Mesenchymal stem cell (in vitro differentiated cells and primary cell): ENCODE results near the gene HOXB1.

Experiments
- DNase-seq: peaks from one replicate; pipeline ENCODE4 v3.0.0-alpha.2; 2013
- H2AFZ ChIP-seq: one replicate; pipeline ENCODE4 v1.6.1; 2013; ENCODE audit warnings: low read depth, mild to moderate bottlenecking, control low read depth, inconsistent platforms, low read length, moderate library complexity
- H2AK5ac ChIP-seq: 2 replicates; pipeline ENCODE4 v1.6.1; 2013; ENCODE audit warnings: low read length, moderate library complexity, mild to moderate bottlenecking, inconsistent platforms; ENCODE audit not compliant: severe bottlenecking
- H2BK120ac ChIP-seq: one replicate; pipeline ENCODE4 v1.6.1; 2013; ENCODE audit warnings: low read depth, mild to moderate bottlenecking, inconsistent platforms, low read length, moderate library complexity
- H2BK12ac ChIP-seq, 2 experiments: one replicate each; pipeline ENCODE4 v1.6.1; 2013; ENCODE audit warnings: inconsistent platforms in 2 of 2, low read length in 2 of 2, mild to moderate bottlenecking in 2 of 2, moderate library complexity in 2 of 2, control low read depth in 1 of 2
- H2BK15ac ChIP-seq: one replicate; pipeline ENCODE4 v1.6.1; 2013; ENCODE audit warnings: mild to moderate bottlenecking, low read depth, inconsistent platforms; ENCODE audit not compliant: poor library complexity, severe bottlenecking
- H2BK5ac ChIP-seq: 2 replicates; pipeline ENCODE4 v1.6.1; 2013; ENCODE audit warnings: low read depth, mild to moderate bottlenecking, low read length, control low read depth, inconsistent platforms; ENCODE audit not compliant: poor library complexity, severe bottlenecking
- H3K14ac ChIP-seq, 2 experiments: one replicate each; pipeline ENCODE4 v1.6.1; 2013; ENCODE audit warnings: inconsistent platforms in 2 of 2, low read length in 2 of 2, control low read depth in 1 of 2, mild to moderate bottlenecking in 1 of 2, moderate library complexity in 1 of 2
- H3K18ac ChIP-seq, 2 experiments: one replicate each; pipeline ENCODE4 v1.6.1; 2013; ENCODE audit warnings: inconsistent platforms in 2 of 2, low read length in 2 of 2, control low read depth in 1 of 2, low read depth in 1 of 2, mild to moderate bottlenecking in 1 of 2
- H3K23ac ChIP-seq, 2 experiments: one replicate each; pipeline ENCODE4 v1.6.1; 2013; ENCODE audit warnings: inconsistent platforms in 2 of 2, low read length in 2 of 2, mild to moderate bottlenecking in 2 of 2, moderate library complexity in 2 of 2, control low read depth in 1 of 2
- H3K27ac ChIP-seq: 2 replicates; pipeline ENCODE4 v1.5.1; 2013; ENCODE audit warnings: mild to moderate bottlenecking, moderate library complexity, low read length, control low read depth, inconsistent platforms; ENCODE audit not compliant: poor library complexity, severe bottlenecking
- H3K27me3 ChIP-seq, 2 experiments: 2 replicates each; pipeline versions ENCODE4 v1.6.1 to v1.7.0; 2013; ENCODE audit warnings: low read length in 2 of 2, mild to moderate bottlenecking in 2 of 2, moderate library complexity in 2 of 2, control low read depth in 1 of 2, inconsistent platforms in 1 of 2; ENCODE audit not compliant: control insufficient read depth in 1 of 2, insufficient read depth in 1 of 2
- H3K36me3 ChIP-seq, 2 experiments: 2 replicates each; pipeline versions ENCODE4 v1.6.1 to v1.7.0; 2013; ENCODE audit warnings: low read length in 2 of 2, control low read depth in 1 of 2, inconsistent platforms in 1 of 2, low read depth in 1 of 2, mild to moderate bottlenecking in 1 of 2; ENCODE audit not compliant: insufficient read depth in 2 of 2, control insufficient read depth in 1 of 2
- H3K4ac ChIP-seq, 2 experiments: one replicate each; pipeline ENCODE4 v1.6.1; 2013; ENCODE audit warnings: inconsistent platforms in 2 of 2, low read length in 2 of 2, mild to moderate bottlenecking in 2 of 2, moderate library complexity in 2 of 2, control low read depth in 1 of 2, low read depth in 1 of 2
- H3K4me1 ChIP-seq: 2 replicates; pipeline ENCODE4 v1.6.1; 2013; ENCODE audit warnings: low read depth, low read length, control low read depth; ENCODE audit not compliant: control insufficient read depth, insufficient read depth
- H3K4me2 ChIP-seq: 2 replicates; pipeline ENCODE4 v1.6.1; 2013; ENCODE audit warnings: low read length, mild to moderate bottlenecking, inconsistent platforms; ENCODE audit not compliant: poor library complexity, severe bottlenecking
- H3K4me3 ChIP-seq, 2 experiments: 2 replicates each; pipeline versions ENCODE4 v1.5.1 to v1.7.0; 2013; ENCODE audit warnings: low read length in 2 of 2, mild to moderate bottlenecking in 2 of 2, control low read depth in 1 of 2, low read depth in 1 of 2; ENCODE audit not compliant: insufficient read depth in 1 of 2
- H3K79me1 ChIP-seq: replicated peaks from 2 replicates; pipeline ENCODE4 v1.6.1; 2013; ENCODE audit warnings: mild to moderate bottlenecking, control low read depth, low read length, inconsistent platforms; ENCODE audit not compliant: poor library complexity, severe bottlenecking
- H3K9ac ChIP-seq: 2 replicates; pipeline ENCODE4 v1.7.0; 2013; ENCODE audit warnings: mild to moderate bottlenecking, low read length, moderate library complexity
- H3K9me3 ChIP-seq: 2 replicates; pipeline ENCODE4 v1.7.0; 2013; ENCODE audit warnings: mild to moderate bottlenecking, low read length; ENCODE audit not compliant: control insufficient read depth
- H4K8ac ChIP-seq: one replicate; pipeline ENCODE4 v1.6.1; 2013; ENCODE audit warnings: inconsistent platforms, mild to moderate bottlenecking, low read length, moderate library complexity
- H4K91ac ChIP-seq: one replicate; pipeline ENCODE4 v1.6.1; 2013; ENCODE audit warnings: mild to moderate bottlenecking, low read length, inconsistent platforms
- WGBS: methylation state at CpG from one replicate; pipeline ENCODE4 v1.1.7; 2013; ENCODE audit warnings: mixed read lengths; 5-methylcytosine and 5-hydroxymethylcytosine counted together

The HOXB1 gene

GRCh38 chr17:48484850-48485249 is 46.0 kb downstream of the HOXB1 start:
- no peaks in the 10 kb centered on the region for H3K36me3 ChIP-seq
- no peak overlapping the region for H2BK12ac ChIP-seq
- no peak overlapping the region for H3K18ac ChIP-seq
- H3K4me1 ChIP-seq = peaks cover 16% of the 10 kb centered on the region
- H3K79me1 ChIP-seq = no peaks in the 10 kb centered on the region
- H3K27ac ChIP-seq = peak overlapping the region; percentile 100
- no peak overlapping the region for H2AK5ac ChIP-seq
- no peak overlapping the region for H2BK15ac ChIP-seq
- peak; percentile 90 for DNase-seq
- 53% methylated on average over 2 of the region's 2 CpGs for WGBS
- no peak overlapping the region for H4K91ac ChIP-seq
- no peak overlapping the region for H2AFZ ChIP-seq
- H3K9me3 ChIP-seq = no peaks in the 10 kb centered on the region
- no peak overlapping the region for H3K14ac ChIP-seq
- no peak overlapping the region for H2BK120ac ChIP-seq
- peak overlapping the region; percentile 77 for H3K9ac ChIP-seq
- no peak overlapping the region for H3K4ac ChIP-seq
- no peak overlapping the region for H4K8ac ChIP-seq
- H3K23ac ChIP-seq = no peak overlapping the region
- H3K4me3 ChIP-seq = no peak overlapping the region
- no peaks in the 10 kb centered on the region for H3K27me3 ChIP-seq
- no peak overlapping the region for H3K4me2 ChIP-seq
- H2BK5ac ChIP-seq = no peak overlapping the region

- H2BK120ac ChIP-seq = peak overlapping the region; percentile 77
- peak overlapping the region; percentile 47 to 68 for H3K4ac ChIP-seq
- H3K36me3 ChIP-seq = no peaks in the 10 kb centered on the region
- peak overlapping the region; percentile 100 for H3K27ac ChIP-seq
- H2AK5ac ChIP-seq = peak overlapping the region; percentile 100
- peak overlapping the region; percentile 71 for H4K8ac ChIP-seq
- DNase-seq = peak; percentile 76
- H3K9me3 ChIP-seq = no peaks in the 10 kb centered on the region
- no peak overlapping the region for H3K23ac ChIP-seq
- peak overlapping the region; percentile 73 to 87 for H3K18ac ChIP-seq
- peak overlapping the region; percentile 77 for H3K9ac ChIP-seq
- H3K79me1 ChIP-seq = no peaks in the 10 kb centered on the region
- H2BK12ac ChIP-seq = peak overlapping the region; percentile 27 to 97
- H4K91ac ChIP-seq = peak overlapping the region; percentile 18
- H2BK5ac ChIP-seq = peak overlapping the region; percentile 100
- no peak overlapping the region for H2BK15ac ChIP-seq
- H3K4me2 ChIP-seq = peak overlapping the region; percentile 10
- H2AFZ ChIP-seq = no peak overlapping the region
- 30% methylated on average over 3 of the region's 3 CpGs for WGBS
- H3K27me3 ChIP-seq = no peaks in the 10 kb centered on the region
- peaks cover 16% of the 10 kb centered on the region for H3K4me1 ChIP-seq
- H3K4me3 ChIP-seq = peak overlapping the region in 1 of 2 experiments; percentile 39
- H3K14ac ChIP-seq = no peak overlapping the region
These were observed 46.6 kb downstream of the HOXB1 start for GRCh38 chr17:48484256-48484655.

GRCh38 chr17:48483471-48484131 is 47.2 kb downstream of the HOXB1 start:
- no peak overlapping the region for H2AK5ac ChIP-seq
- H2BK120ac ChIP-seq = peak overlapping the region; percentile 77
- H3K27ac ChIP-seq = peak overlapping the region; percentile 100
- 0% methylated on average over 6 of the region's 6 CpGs for WGBS
- H3K4me3 ChIP-seq = no peak overlapping the region
- peak overlapping the region; percentile 6 to 35 for H3K4ac ChIP-seq
- peak overlapping the region; percentile 73 to 87 for H3K18ac ChIP-seq
- H3K27me3 ChIP-seq = no peaks in the 10 kb centered on the region
- H4K8ac ChIP-seq = peak overlapping the region; percentile 12
- peak; percentile 98 for DNase-seq
- H4K91ac ChIP-seq = peak overlapping the region; percentile 54
- peak overlapping the region; percentile 10 for H3K4me2 ChIP-seq
- H3K4me1 ChIP-seq = peaks cover 15% of the 10 kb centered on the region
- H3K23ac ChIP-seq = peak overlapping the region in 1 of 2 experiments; percentile 42
- no peaks in the 10 kb centered on the region for H3K9me3 ChIP-seq
- no peaks in the 10 kb centered on the region for H3K36me3 ChIP-seq
- peak overlapping the region; percentile 27 to 75 for H2BK12ac ChIP-seq
- H2BK15ac ChIP-seq = no peak overlapping the region
- peak overlapping the region; percentile 77 for H3K9ac ChIP-seq
- no peak overlapping the region for H3K14ac ChIP-seq
- H3K79me1 ChIP-seq = no peaks in the 10 kb centered on the region
- peak overlapping the region; percentile 100 for H2BK5ac ChIP-seq
- no peak overlapping the region for H2AFZ ChIP-seq

- peak overlapping the region; percentile 76 for H3K9ac ChIP-seq
- H3K79me1 ChIP-seq = no peaks in the 10 kb centered on the region
- peak overlapping the region; percentile 99 for H4K91ac ChIP-seq
- peak overlapping the region; percentile 97 for H2BK120ac ChIP-seq
- H3K27me3 ChIP-seq = no peaks in the 10 kb centered on the region
- peak overlapping the region; percentile 97 to 98 for H3K18ac ChIP-seq
- peak overlapping the region; percentile 82 to 99 for H3K4ac ChIP-seq
- no peak overlapping the region for H3K4me3 ChIP-seq
- peak overlapping the region in 1 of 2 experiments; percentile 6 for H3K23ac ChIP-seq
- peak overlapping the region in 1 of 2 experiments; percentile 44 for H3K14ac ChIP-seq
- H2BK12ac ChIP-seq = peak overlapping the region; percentile 94 to 99
- H4K8ac ChIP-seq = peak overlapping the region; percentile 97
- H3K4me2 ChIP-seq = peak overlapping the region; percentile 47
- peaks cover 14% of the 10 kb centered on the region for H3K4me1 ChIP-seq
- no peaks in the 10 kb centered on the region for H3K9me3 ChIP-seq
- no peak overlapping the region for H2BK15ac ChIP-seq
- H3K27ac ChIP-seq = peak overlapping the region; percentile 100
- H2BK5ac ChIP-seq = peak overlapping the region; percentile 100
- peak overlapping the region; percentile 19 for H2AFZ ChIP-seq
- WGBS = 34% methylated on average over 4 of the region's 6 CpGs
- DNase-seq = no peak
- H3K36me3 ChIP-seq = no peaks in the 10 kb centered on the region
- peak overlapping the region; percentile 99 for H2AK5ac ChIP-seq
These were observed 47.8 kb downstream of the HOXB1 start for GRCh38 chr17:48483004-48483403.
